ENCODE results near the gene NOL9.

Gene NOL9

GRCh38 chr1:6588128-6588892 lies 34.0 kb upstream of the NOL9 start:
- Histone ChIP-seq H3K36me3 (ENCODE audit: insufficient read depth, low read length) (peaks cover 50% of the 10 kb centered on the region), H3K9me3 (replicated peaks; ENCODE audit: low read length) (no peaks in the 10 kb centered on the region), H3K9ac (ENCODE audit: low read depth, low read length) (no peak overlapping the region), H3K4me1 (ENCODE audit: control insufficient read depth, insufficient read depth, low read length) (peaks cover 32% of the 10 kb centered on the region), H3K4me2 (ENCODE audit: low read length) (no peak overlapping the region), H3K27me3 (ENCODE audit: control insufficient read depth, insufficient read depth, low read length) (no peaks in the 10 kb centered on the region), H3K4me3 (ENCODE audit: low read length) (no peak overlapping the region)

- Histone ChIP-seq H3K9ac (ENCODE audit: low read depth, low read length) (no peak overlapping the region), H3K4me2 (ENCODE audit: low read length) (no peak overlapping the region), H3K9me3 (replicated peaks; ENCODE audit: low read length) (no peaks in the 10 kb centered on the region), H3K36me3 (ENCODE audit: insufficient read depth, low read length) (peaks cover 41% of the 10 kb centered on the region), H3K4me1 (ENCODE audit: control insufficient read depth, insufficient read depth, low read length) (peaks cover 32% of the 10 kb centered on the region), H3K27me3 (ENCODE audit: control insufficient read depth, insufficient read depth, low read length) (no peaks in the 10 kb centered on the region), H3K4me3 (ENCODE audit: low read length) (no peak overlapping the region)
These were observed 33.1 kb upstream of the NOL9 start for GRCh38 chr1:6587261-6588005.

GRCh38 chr1:6586404-6586816 lies 32.1 kb upstream of the NOL9 start:
- Histone ChIP-seq H3K36me3 (ENCODE audit: insufficient read depth, low read length) (peaks cover 31% of the 10 kb centered on the region), H3K9ac (ENCODE audit: low read depth, low read length) (no peak overlapping the region), H3K4me1 (ENCODE audit: control insufficient read depth, insufficient read depth, low read length) (peaks cover 23% of the 10 kb centered on the region)

GRCh38 chr1:6585841-6586240 lies 31.5 kb upstream of the NOL9 start:
- Histone ChIP-seq H3K36me3 (ENCODE audit: insufficient read depth, low read length) (peaks cover 25% of the 10 kb centered on the region), H3K4me2 (ENCODE audit: low read length) (no peak overlapping the region), H3K27me3 (ENCODE audit: control insufficient read depth, insufficient read depth, low read length) (no peaks in the 10 kb centered on the region), H3K4me1 (ENCODE audit: control insufficient read depth, insufficient read depth, low read length) (peaks cover 22% of the 10 kb centered on the region), H3K9ac (ENCODE audit: low read depth, low read length) (no peak overlapping the region), H3K4me3 (ENCODE audit: low read length) (no peak overlapping the region), H3K9me3 (replicated peaks; ENCODE audit: low read length) (no peaks in the 10 kb centered on the region)

More at GRCh38 chr1:6586404-6586816, 32.1 kb upstream of the NOL9 start:
- no peak overlapping the region for H3K4me2 ChIP-seq (ENCODE audit: low read length)
- no peak overlapping the region for H3K4me3 ChIP-seq (ENCODE audit: low read length)
- H3K27me3 ChIP-seq (ENCODE audit: control insufficient read depth, insufficient read depth, low read length): no peaks in the 10 kb centered on the region
- no peaks in the 10 kb centered on the region for H3K9me3 ChIP-seq (replicated peaks; ENCODE audit: low read length)

- Histone ChIP-seq H3K36me3 (ENCODE audit: insufficient read depth, low read length) (peaks cover 19% of the 10 kb centered on the region), H3K4me1 (ENCODE audit: control insufficient read depth, insufficient read depth, low read length) (peaks cover 27% of the 10 kb centered on the region), H3K9me3 (replicated peaks; ENCODE audit: low read length) (no peaks in the 10 kb centered on the region), H3K4me2 (ENCODE audit: low read length) (no peak overlapping the region), H3K27me3 (ENCODE audit: control insufficient read depth, insufficient read depth, low read length) (no peaks in the 10 kb centered on the region), H3K4me3 (ENCODE audit: low read length) (no peak overlapping the region), H3K9ac (ENCODE audit: low read depth, low read length) (no peak overlapping the region)
These were observed 30.9 kb upstream of the NOL9 start for GRCh38 chr1:6585081-6585722.

- H3K4me1 ChIP-seq (ENCODE audit: control insufficient read depth, insufficient read depth, low read length): peaks cover 27% of the 10 kb centered on the region
These were observed 30.1 kb upstream of the NOL9 start for GRCh38 chr1:6584126-6585080.

GRCh38 chr1:6582370-6582769 lies 28.1 kb upstream of the NOL9 start:
- Histone ChIP-seq H3K4me2 (ENCODE audit: low read length) (no peak overlapping the region), H3K9me3 (replicated peaks; ENCODE audit: low read length) (no peaks in the 10 kb centered on the region), H3K4me3 (ENCODE audit: low read length) (no peak overlapping the region), H3K36me3 (ENCODE audit: insufficient read depth, low read length) (no peaks in the 10 kb centered on the region), H3K4me1 (ENCODE audit: control insufficient read depth, insufficient read depth, low read length) (peaks cover 23% of the 10 kb centered on the region), H3K27me3 (ENCODE audit: control insufficient read depth, insufficient read depth, low read length) (no peaks in the 10 kb centered on the region), H3K9ac (ENCODE audit: low read depth, low read length) (no peak overlapping the region)

More at GRCh38 chr1:6584126-6585080, 30.1 kb upstream of the NOL9 start:
- no peaks in the 10 kb centered on the region for H3K9me3 ChIP-seq (replicated peaks; ENCODE audit: low read length)
- no peak overlapping the region for H3K4me3 ChIP-seq (ENCODE audit: low read length)
- H3K9ac ChIP-seq (ENCODE audit: low read depth, low read length): no peak overlapping the region
- peaks cover 11% of the 10 kb centered on the region for H3K36me3 ChIP-seq (ENCODE audit: insufficient read depth, low read length)
- no peak overlapping the region for H3K4me2 ChIP-seq (ENCODE audit: low read length)
- H3K27me3 ChIP-seq (ENCODE audit: control insufficient read depth, insufficient read depth, low read length): no peaks in the 10 kb centered on the region

- Histone ChIP-seq H3K36me3 (ENCODE audit: insufficient read depth, low read length) (no peaks in the 10 kb centered on the region), H3K9ac (ENCODE audit: low read depth, low read length) (no peak overlapping the region), H3K4me1 (ENCODE audit: control insufficient read depth, insufficient read depth, low read length) (peaks cover 17% of the 10 kb centered on the region), H3K9me3 (replicated peaks; ENCODE audit: low read length) (no peaks in the 10 kb centered on the region), H3K4me3 (ENCODE audit: low read length) (no peak overlapping the region), H3K27me3 (ENCODE audit: control insufficient read depth, insufficient read depth, low read length) (no peaks in the 10 kb centered on the region), H3K4me2 (ENCODE audit: low read length) (peak overlapping the region; percentile 95)
These were observed 27.4 kb upstream of the NOL9 start for GRCh38 chr1:6581561-6582305.

GRCh38 chr1:6580593-6581409 lies 26.5 kb upstream of the NOL9 start:
- peak overlapping the region; percentile 87 for H3K4me3 ChIP-seq (ENCODE audit: low read length)
- peak overlapping the region; percentile 89 for H3K9ac ChIP-seq (ENCODE audit: low read depth, low read length)
- H3K4me1 ChIP-seq (ENCODE audit: control insufficient read depth, insufficient read depth, low read length): peaks cover 17% of the 10 kb centered on the region
- peak overlapping the region; percentile 95 for H3K4me2 ChIP-seq (ENCODE audit: low read length)
- H3K36me3 ChIP-seq (ENCODE audit: insufficient read depth, low read length): no peaks in the 10 kb centered on the region
- H3K27me3 ChIP-seq (ENCODE audit: control insufficient read depth, insufficient read depth, low read length): no peaks in the 10 kb centered on the region
- no peaks in the 10 kb centered on the region for H3K9me3 ChIP-seq (replicated peaks; ENCODE audit: low read length)

- peaks cover 17% of the 10 kb centered on the region for H3K4me1 ChIP-seq (ENCODE audit: control insufficient read depth, insufficient read depth, low read length)
- H3K4me2 ChIP-seq (ENCODE audit: low read length): peak overlapping the region; percentile 95
- H3K9ac ChIP-seq (ENCODE audit: low read depth, low read length): peak overlapping the region; percentile 89
- H3K36me3 ChIP-seq (ENCODE audit: insufficient read depth, low read length): no peaks in the 10 kb centered on the region
- no peaks in the 10 kb centered on the region for H3K27me3 ChIP-seq (ENCODE audit: control insufficient read depth, insufficient read depth, low read length)
- peak overlapping the region; percentile 87 for H3K4me3 ChIP-seq (ENCODE audit: low read length)
- H3K9me3 ChIP-seq (replicated peaks; ENCODE audit: low read length): no peaks in the 10 kb centered on the region
These were observed 25.8 kb upstream of the NOL9 start for GRCh38 chr1:6580119-6580592.

All from skeletal muscle satellite cell (primary cell).